Stimulated activated naive CD8-positive, alpha-beta T cell treated with anti-CD3 and anti-CD28 coated beads, Interleukin-15, Interleukin-2, amounts not matched to agents 100 ng/mL and 50 ng/mL, for 24 hours (primary cell): Measurements from ENCODE around the gene SLC5A2.
"Not testable (repeated sequence)": the region's sequence is repeated elsewhere in the genome, so short reads cannot be mapped to it uniquely, and the experiment has no call there.

Source experiments
- H3K27ac Mint-ChIP-seq: one replicate; pipeline ENCODE4 v1.8.0; 2021; ENCODE audit warnings: mild to moderate bottlenecking, mixed read lengths
- H3K27me3 Mint-ChIP-seq: one replicate; pipeline ENCODE4 v1.8.0; 2021; ENCODE audit warnings: mixed read lengths
- H3K36me3 Mint-ChIP-seq: one replicate; pipeline ENCODE4 v1.8.0; 2021; ENCODE audit warnings: low read depth, mixed read lengths
- H3K4me1 Mint-ChIP-seq: one replicate; pipeline ENCODE4 v1.8.0; 2021; ENCODE audit warnings: low read depth, mixed read lengths
- H3K4me3 Mint-ChIP-seq: one replicate; pipeline ENCODE4 v1.8.0; 2021; ENCODE audit warnings: mild to moderate bottlenecking, mixed read lengths
- H3K9me3 Mint-ChIP-seq: one replicate; pipeline ENCODE4 v1.8.0; 2021; ENCODE audit warnings: mixed read lengths

SLC5A2 gene

GRCh38 chr16:31483081-31483480, at the start of gene SLC5A2:
Gene SLC5A2 (plus strand): TSS chr16:31483123. CDS start chr16:31483137, 14 bp downstream.
- Mint-ChIP-seq H3K4me1 (peaks cover 7% of the 10 kb centered on the region), H3K9me3 (no peaks in the 10 kb centered on the region), H3K36me3 (no peaks in the 10 kb centered on the region), H3K27ac (no peak within 1 kb of the TSS), H3K4me3 (no peak within 1 kb of the TSS), H3K27me3 (peaks cover 3% of the 10 kb centered on the region)

GRCh38 chr16:31435341-31436220, 47.3 kb upstream of the SLC5A2 start:
- no peaks in the 10 kb centered on the region for H3K9me3 Mint-ChIP-seq
- H3K4me3 Mint-ChIP-seq: no peak overlapping the region
- H3K36me3 Mint-ChIP-seq: no peaks in the 10 kb centered on the region
- no peak overlapping the region for H3K27ac Mint-ChIP-seq
- no peaks in the 10 kb centered on the region for H3K27me3 Mint-ChIP-seq
- H3K4me1 Mint-ChIP-seq: peaks cover 24% of the 10 kb centered on the region

GRCh38 chr16:31436221-31437045, 46.5 kb upstream of the SLC5A2 start:
- H3K27ac Mint-ChIP-seq: no peak overlapping the region
- peaks cover 3% of the 10 kb centered on the region for H3K27me3 Mint-ChIP-seq
- H3K4me1 Mint-ChIP-seq: peaks cover 19% of the 10 kb centered on the region
- no peaks in the 10 kb centered on the region for H3K36me3 Mint-ChIP-seq
- H3K4me3 Mint-ChIP-seq: no peak overlapping the region
- no peaks in the 10 kb centered on the region for H3K9me3 Mint-ChIP-seq

GRCh38 chr16:31438414-31438813, 44.5 kb upstream of the SLC5A2 start:
- Mint-ChIP-seq H3K27ac (no peak overlapping the region), H3K9me3 (no peaks in the 10 kb centered on the region), H3K36me3 (no peaks in the 10 kb centered on the region), H3K4me1 (peaks cover 27% of the 10 kb centered on the region), H3K27me3 (peaks cover 3% of the 10 kb centered on the region), H3K4me3 (no peak overlapping the region)

GRCh38 chr16:31439023-31439422, 43.9 kb upstream of the SLC5A2 start:
- H3K4me3 Mint-ChIP-seq, H3K36me3 Mint-ChIP-seq, H3K27ac Mint-ChIP-seq, H3K9me3 Mint-ChIP-seq, H3K27me3 Mint-ChIP-seq: not testable (repeated sequence)
- peaks cover 27% of the 10 kb centered on the region for H3K4me1 Mint-ChIP-seq

- Mint-ChIP-seq H3K9me3 (no peaks in the 10 kb centered on the region), H3K4me3 (no peak overlapping the region), H3K4me1 (peaks cover 27% of the 10 kb centered on the region)
Observed at GRCh38 chr16:31439519-31439918, 43.4 kb upstream of the SLC5A2 start.

GRCh38 chr16:31440516-31441184, 42.3 kb upstream of the SLC5A2 start:
- Mint-ChIP-seq H3K9me3 (no peaks in the 10 kb centered on the region), H3K4me3 (no peak overlapping the region), H3K4me1 (peaks cover 27% of the 10 kb centered on the region), H3K27ac (peak overlapping the region; percentile 3), H3K27me3 (peaks cover 3% of the 10 kb centered on the region), H3K36me3 (no peaks in the 10 kb centered on the region)

More at GRCh38 chr16:31439519-31439918, 43.4 kb upstream of the SLC5A2 start:
- H3K27me3 Mint-ChIP-seq: peaks cover 3% of the 10 kb centered on the region
- H3K36me3 Mint-ChIP-seq: no peaks in the 10 kb centered on the region
- no peak overlapping the region for H3K27ac Mint-ChIP-seq

- Mint-ChIP-seq H3K27ac (peak overlapping the region; percentile 80), H3K36me3 (no peaks in the 10 kb centered on the region), H3K9me3 (no peaks in the 10 kb centered on the region), H3K27me3 (peaks cover 3% of the 10 kb centered on the region), H3K4me1 (peaks cover 27% of the 10 kb centered on the region), H3K4me3 (peak overlapping the region; percentile 77)
Observed at GRCh38 chr16:31441956-31442355, 41.0 kb upstream of the SLC5A2 start.

- not testable (repeated sequence) for H3K4me3 Mint-ChIP-seq, H3K36me3 Mint-ChIP-seq, H3K9me3 Mint-ChIP-seq, H3K27ac Mint-ChIP-seq, H3K27me3 Mint-ChIP-seq, H3K4me1 Mint-ChIP-seq
Observed at GRCh38 chr16:31445931-31446330, 37.0 kb upstream of the SLC5A2 start.

GRCh38 chr16:31451201-31451600, 31.7 kb upstream of the SLC5A2 start:
- Mint-ChIP-seq H3K27me3 (no peaks in the 10 kb centered on the region), H3K36me3 (peaks cover 18% of the 10 kb centered on the region), H3K4me3 (no peak overlapping the region), H3K9me3 (no peaks in the 10 kb centered on the region), H3K4me1 (peaks cover 31% of the 10 kb centered on the region), H3K27ac (no peak overlapping the region)

GRCh38 chr16:31451681-31452351, 31.1 kb upstream of the SLC5A2 start:
- H3K36me3 Mint-ChIP-seq: peaks cover 18% of the 10 kb centered on the region
- H3K4me1 Mint-ChIP-seq: peaks cover 36% of the 10 kb centered on the region
- no peaks in the 10 kb centered on the region for H3K9me3 Mint-ChIP-seq
- H3K27me3 Mint-ChIP-seq: no peaks in the 10 kb centered on the region
- no peak overlapping the region for H3K4me3 Mint-ChIP-seq
- H3K27ac Mint-ChIP-seq: no peak overlapping the region

GRCh38 chr16:31452631-31453106, 30.3 kb upstream of the SLC5A2 start:
- Mint-ChIP-seq H3K4me3 (no peak overlapping the region), H3K27me3 (no peaks in the 10 kb centered on the region), H3K27ac (no peak overlapping the region), H3K36me3 (peaks cover 18% of the 10 kb centered on the region), H3K4me1 (peaks cover 45% of the 10 kb centered on the region), H3K9me3 (no peaks in the 10 kb centered on the region)

GRCh38 chr16:31453255-31454204, 29.4 kb upstream of the SLC5A2 start:
- H3K4me1 Mint-ChIP-seq: peaks cover 51% of the 10 kb centered on the region

More at GRCh38 chr16:31453255-31454204, 29.4 kb upstream of the SLC5A2 start:
- Mint-ChIP-seq H3K4me3 (no peak overlapping the region), H3K36me3 (peaks cover 24% of the 10 kb centered on the region), H3K27ac (peak overlapping the region; percentile 52), H3K9me3 (no peaks in the 10 kb centered on the region), H3K27me3 (no peaks in the 10 kb centered on the region)
